ENCODE measurements around the gene NCKAP1.

Gene NCKAP1

GRCh38 chr2:182866461-182867406 lies 171.5 kb downstream of the NCKAP1 start, which contains the start of gene FRZB:
FRZB (minus strand) TSS chr2:182866637; CDS start chr2:182866552, 85 bp downstream.
- DNase-seq: no peak

DNA sequence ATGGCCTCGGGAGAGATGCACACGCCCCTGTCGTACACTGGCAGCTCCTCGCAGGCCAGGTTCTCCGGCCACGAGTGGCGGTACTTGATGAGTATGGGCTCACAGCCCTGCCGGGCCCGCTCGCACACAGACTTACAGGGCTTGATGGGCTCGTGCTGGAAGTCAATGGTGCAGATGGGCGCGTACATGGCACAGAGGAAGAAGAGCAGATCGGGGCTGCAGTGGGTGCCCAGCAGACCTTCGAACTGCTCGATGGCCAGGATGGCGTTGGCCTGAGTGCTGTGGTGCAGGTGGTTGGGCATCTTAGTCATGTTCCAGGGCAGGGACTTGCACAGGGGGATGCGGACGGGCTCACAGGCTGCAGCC lies 172.2 kb downstream of the NCKAP1 start:
- peak in 1 of 6 experiments; percentile 2 for DNase-seq

DNA sequence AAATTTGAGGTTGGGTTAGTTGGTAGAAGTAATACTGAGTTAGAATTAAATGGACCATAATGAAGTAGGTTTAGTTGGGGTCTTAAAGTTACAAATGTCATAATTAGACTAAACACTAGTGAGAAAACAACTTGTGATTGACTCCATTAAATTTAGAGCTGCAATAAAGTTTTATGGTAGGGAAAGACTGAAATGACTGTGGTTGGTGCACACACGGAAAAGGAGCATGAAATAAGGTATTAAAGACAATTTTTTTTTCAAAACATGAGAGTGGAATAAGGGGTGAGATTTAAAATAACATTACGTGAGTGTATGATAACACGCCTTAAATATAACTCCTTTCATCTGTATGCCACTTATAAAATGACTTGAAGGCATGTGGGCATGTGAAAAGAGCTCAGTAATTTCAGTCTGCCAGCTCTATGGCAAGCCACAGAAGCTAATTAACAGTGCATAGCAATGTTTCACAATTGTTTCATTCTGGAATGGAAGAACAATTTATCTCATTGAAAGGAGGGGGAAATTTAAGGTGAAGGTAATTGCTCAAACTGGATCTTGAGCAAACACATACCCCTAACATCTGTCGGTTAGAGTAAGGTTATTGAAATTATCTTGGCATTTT lies 173.2 kb downstream of the NCKAP1 start:
- no peak for DNase-seq

DNA sequence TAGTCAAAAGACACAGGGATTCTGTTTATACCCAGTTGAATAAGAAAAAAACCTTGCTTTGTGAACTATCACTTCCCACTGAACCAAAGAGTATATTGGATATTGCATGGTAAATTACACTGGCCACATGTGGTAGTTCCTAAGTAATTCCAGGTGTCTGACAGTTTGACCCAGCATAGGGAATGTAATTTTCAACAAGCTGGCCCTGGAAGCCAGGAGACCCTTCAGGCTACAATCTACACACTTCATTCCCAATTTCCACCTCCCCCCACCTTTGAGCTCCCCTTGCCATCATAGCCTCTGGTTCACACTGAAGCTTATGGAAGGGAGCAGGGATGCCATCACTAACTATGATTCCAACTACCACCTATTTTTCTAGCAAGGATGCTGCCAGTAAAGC lies 174.6 kb downstream of the NCKAP1 start:
- no peak for DNase-seq

- no peak for DNase-seq
These were observed 176.2 kb downstream of the NCKAP1 start for GRCh38 chr2:182862091-182862490.

GRCh38 chr2:182860858-182861257 lies 177.4 kb downstream of the NCKAP1 start:
- DNase-seq: no peak

Measured in stimulated activated naive CD4-positive, alpha-beta T cell (primary cell).